LNCaP clone FGC (cell line): ENCODE measurements around the gene MAPKAP1.

Experiments used
- DNase-seq: peaks from one replicate; pipeline ENCODE4 v3.0.0-alpha.2; 2011; ENCODE audit warnings: low read depth
- H3K4me3 ChIP-seq: 2 replicates; pipeline ENCODE4 v1.5.1; 2011; ENCODE audit warnings: mild to moderate bottlenecking, low read depth, low read length, control low read depth
- TF ChIP-seq, protein P1 (sequence below): IDR thresholded peaks from 2 replicates; pipeline ENCODE4 v1.5.1; 2012; ENCODE audit warnings: mild to moderate bottlenecking; ENCODE audit not compliant: control insufficient read depth, insufficient read depth; ENCODE audit errors: extremely low read depth

MAPKAP1 gene

DNA sequence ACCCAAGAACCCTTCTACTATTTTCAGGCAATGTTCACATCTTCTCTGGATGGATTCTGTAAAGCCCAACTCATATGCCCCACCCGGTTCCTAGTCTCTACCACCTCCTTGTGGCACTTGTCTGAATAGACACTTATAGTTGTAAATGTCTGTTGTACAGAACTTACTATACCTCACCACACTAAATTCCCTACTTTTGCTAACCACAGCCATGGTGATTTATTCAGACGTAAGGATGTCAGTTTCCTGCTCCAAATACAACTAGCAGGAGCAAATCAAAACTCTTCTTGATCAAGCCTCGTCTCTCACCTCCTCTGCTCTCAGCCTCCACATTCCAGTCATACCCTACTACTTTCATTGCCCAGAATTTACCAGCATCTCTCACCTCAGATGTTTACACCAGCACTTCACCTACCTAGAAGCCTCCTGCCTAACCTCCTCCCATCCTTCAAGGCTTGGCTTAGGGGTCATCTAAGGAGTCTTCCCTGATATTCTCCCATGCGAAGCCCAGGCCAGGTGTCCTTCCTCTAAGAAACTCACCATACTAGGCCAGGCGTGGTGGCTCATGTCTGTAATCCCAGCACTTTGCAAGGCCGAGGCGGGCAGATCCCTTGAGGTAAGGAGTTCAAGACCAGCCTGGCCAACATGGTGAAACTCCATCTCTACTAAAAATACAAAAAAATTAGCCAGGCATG is 75.5 kb downstream of the MAPKAP1 start:
- TF ChIP-seq, protein P1, sequence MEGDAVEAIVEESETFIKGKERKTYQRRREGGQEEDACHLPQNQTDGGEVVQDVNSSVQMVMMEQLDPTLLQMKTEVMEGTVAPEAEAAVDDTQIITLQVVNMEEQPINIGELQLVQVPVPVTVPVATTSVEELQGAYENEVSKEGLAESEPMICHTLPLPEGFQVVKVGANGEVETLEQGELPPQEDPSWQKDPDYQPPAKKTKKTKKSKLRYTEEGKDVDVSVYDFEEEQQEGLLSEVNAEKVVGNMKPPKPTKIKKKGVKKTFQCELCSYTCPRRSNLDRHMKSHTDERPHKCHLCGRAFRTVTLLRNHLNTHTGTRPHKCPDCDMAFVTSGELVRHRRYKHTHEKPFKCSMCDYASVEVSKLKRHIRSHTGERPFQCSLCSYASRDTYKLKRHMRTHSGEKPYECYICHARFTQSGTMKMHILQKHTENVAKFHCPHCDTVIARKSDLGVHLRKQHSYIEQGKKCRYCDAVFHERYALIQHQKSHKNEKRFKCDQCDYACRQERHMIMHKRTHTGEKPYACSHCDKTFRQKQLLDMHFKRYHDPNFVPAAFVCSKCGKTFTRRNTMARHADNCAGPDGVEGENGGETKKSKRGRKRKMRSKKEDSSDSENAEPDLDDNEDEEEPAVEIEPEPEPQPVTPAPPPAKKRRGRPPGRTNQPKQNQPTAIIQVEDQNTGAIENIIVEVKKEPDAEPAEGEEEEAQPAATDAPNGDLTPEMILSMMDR, result peak; percentile 70
- no peak overlapping the region for H3K4me3 ChIP-seq
- peak; percentile 27 for DNase-seq

GRCh38 chr9:125630436-125630835 is 76.6 kb downstream of the MAPKAP1 start:
- TF ChIP-seq, protein P1, result no peak
- no peak overlapping the region for H3K4me3 ChIP-seq
- no peak for DNase-seq

GRCh38 chr9:125629446-125629845 is 77.6 kb downstream of the MAPKAP1 start:
- TF ChIP-seq, protein P1, result no peak
- no peak for DNase-seq
- no peak overlapping the region for H3K4me3 ChIP-seq

- no peak for DNase-seq
- TF ChIP-seq, protein P1, result no peak
- H3K4me3 ChIP-seq, result no peak overlapping the region
Observed at GRCh38 chr9:125626187-125626586, 80.8 kb downstream of the MAPKAP1 start.

DNA sequence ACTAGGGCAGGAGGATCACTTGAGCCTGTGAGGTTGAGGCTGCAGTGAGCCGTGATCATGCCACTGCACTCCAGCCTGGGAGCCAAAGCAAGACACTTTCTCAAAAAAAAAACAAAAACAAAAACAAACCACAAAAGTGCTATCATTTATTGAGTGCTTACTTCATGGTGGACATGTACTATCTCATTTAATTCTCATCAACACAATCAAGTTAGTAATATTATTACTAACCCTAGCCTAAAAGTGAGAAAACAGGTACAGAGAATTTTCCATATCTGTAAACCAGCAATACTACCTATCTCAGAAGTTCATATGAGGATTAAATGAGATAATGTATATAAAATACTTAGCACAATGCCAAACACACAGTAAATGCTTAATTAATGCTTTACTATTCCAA is 85.8 kb downstream of the MAPKAP1 start:
- TF ChIP-seq, protein P1, result no peak
- no peak overlapping the region for H3K4me3 ChIP-seq
- no peak for DNase-seq

DNA sequence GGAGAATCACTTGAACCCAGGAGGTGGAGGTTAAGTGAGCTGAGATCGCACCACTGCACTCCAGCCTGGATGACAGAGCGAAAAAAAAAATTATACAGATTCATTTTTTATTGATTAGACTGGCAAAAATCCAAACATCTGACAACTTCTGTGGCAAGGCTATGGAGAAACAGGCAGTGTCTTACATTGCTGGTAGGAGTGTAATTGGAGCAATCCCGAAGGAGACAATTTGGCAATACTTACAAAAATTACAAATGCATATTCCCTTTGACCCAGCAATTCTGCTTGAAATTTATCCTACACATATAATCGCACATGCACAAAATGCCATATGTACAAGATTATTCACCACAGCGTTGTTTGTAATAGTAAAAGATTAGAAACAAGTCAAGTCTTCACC is 86.8 kb downstream of the MAPKAP1 start:
- DNase-seq, result no peak
- no peak overlapping the region for H3K4me3 ChIP-seq
- TF ChIP-seq, protein P1, result no peak

DNA sequence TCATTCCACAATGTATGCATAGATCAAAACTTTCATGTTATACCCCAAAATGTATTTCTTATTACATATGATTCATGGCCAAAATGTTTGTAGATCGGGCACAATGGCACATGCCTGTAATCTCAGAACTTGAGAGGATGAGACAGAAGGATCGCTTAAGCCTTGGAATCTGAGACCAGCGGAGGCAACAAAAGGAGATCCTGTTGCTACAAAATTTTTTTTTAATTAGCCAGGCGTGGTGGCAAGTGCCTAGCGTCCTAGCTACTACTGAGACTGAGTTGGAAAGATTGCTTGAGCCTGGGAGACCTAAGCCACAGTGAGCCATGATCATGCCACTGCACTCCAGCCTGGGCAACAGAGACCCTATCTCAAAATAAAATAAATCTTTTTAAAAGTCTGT is 89.9 kb downstream of the MAPKAP1 start:
- H3K4me3 ChIP-seq, result no peak overlapping the region
- TF ChIP-seq, protein P1, result no peak
- DNase-seq, result no peak
